D341Med (cell line): ENCODE results near the gene ANXA3.
"Not testable (repeated sequence)": the region's sequence is repeated elsewhere in the genome, so short reads cannot be mapped to it uniquely, and the experiment has no call there.

Experiments used
- DNase-seq: peaks from one replicate; pipeline ENCODE4 v3.0.0; 2012; ENCODE audit warnings: low spot score

The ANXA3 gene

GRCh38 chr4:78571804-78572203 is 20.2 kb downstream of the ANXA3 start:
- no peak for DNase-seq

GRCh38 chr4:78578674-78579425 is 27.3 kb downstream of the ANXA3 start:
- DNase-seq, result no peak

DNA sequence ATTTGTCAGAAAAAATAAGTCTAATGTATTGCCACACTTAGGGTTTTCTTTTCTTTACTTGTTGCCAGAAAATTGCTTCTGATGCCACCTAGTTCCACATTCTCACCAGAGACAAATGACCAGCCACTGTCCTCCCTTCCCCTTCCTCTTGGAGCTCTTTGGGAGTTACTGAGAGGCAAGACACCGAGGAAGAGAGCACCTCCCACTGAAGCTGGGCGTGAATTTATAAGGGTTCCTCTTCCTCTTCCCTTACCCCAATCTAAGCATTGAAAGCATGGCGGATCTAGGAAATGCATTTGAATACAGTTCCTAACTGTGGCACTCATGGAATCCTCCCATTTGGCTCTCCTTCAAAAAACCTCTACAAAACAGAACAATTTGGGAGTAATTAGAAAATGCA is 30.0 kb downstream of the ANXA3 start:
- DNase-seq, result no peak

GRCh38 chr4:78584863-78585547 is 33.4 kb downstream of the ANXA3 start:
- no peak for DNase-seq

- DNase-seq, result no peak
These were observed 34.1 kb downstream of the ANXA3 start for GRCh38 chr4:78585633-78586032.

DNA sequence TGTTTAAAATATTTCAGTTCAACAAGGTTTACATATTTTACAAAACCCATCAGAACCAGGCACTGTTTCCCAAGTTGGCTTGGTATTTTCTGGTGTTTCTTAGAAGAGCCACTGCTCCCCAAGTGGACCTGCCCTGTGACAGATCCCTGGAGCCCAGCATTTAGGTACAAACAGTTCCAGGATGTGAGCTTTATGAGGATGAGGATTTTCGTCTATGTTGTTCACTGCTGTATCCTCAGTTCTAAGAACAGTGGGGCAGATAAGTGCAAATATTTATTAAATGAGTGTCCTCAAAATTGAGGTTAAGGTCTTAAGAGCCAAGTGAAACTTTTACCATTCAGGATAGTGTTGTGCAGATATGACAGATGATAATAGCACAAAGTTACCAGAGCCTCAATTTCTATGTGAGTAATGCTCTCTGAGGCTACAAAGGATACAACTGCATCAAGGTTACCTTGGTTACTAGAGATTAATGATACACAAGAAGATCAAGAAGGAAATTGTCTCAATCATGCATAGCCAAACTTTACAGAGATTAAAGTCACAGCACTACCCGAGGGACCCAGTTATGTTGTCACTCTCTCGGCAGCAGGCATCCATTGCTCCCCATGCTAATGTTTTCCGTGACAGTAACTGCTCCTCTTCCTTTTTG is 37.5 kb downstream of the ANXA3 start:
- no peak for DNase-seq

DNA sequence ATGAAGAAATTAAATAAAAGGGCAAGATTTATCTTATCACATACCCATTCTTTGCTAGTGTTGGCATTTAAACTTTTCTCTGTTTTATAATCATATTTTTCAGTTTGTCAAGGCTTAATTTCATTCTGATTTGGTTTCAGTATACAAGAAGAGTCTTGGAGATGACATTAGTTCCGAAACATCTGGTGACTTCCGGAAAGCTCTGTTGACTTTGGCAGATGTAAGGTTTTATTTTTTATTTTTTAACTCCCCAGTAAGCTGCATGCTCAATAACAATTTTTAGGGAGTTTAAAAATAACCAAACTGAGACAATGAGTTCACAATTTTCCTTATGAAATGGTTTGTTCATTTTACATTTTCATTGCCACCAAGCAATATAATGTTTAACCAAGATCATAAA is 39.8 kb downstream of the ANXA3 start:
- no peak for DNase-seq

DNA sequence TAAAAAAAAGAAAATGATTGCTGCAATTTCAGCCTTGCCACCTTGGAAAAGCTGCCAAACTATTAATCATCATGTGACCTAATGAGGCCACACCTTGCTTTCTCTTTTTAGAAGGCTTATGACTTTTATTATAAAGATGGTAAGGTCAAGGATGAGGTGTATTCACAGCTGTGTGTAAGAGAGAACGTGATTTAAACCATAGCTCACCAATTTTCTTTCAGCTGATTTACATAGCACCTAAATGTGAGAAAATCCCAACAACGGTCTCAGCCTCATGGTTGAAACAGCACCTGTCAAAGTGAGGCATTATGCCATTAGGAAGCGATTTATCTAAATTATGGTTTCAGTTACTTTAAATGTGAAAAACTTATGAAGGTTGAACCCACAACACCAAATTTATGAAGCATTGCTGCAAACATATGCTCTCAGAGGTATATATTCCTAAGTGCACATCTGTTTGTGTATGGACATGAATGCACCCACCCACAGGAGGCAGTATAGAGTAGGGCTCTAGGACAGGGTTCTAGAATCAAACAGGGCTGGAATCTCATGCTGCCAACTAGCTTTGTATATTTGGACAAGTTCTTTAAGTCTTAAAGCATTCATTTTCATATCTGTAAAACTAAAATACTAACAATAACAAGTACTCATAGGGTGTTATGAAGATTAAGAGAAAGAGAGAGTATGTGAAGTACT is 40.7 kb downstream of the ANXA3 start:
- peak; percentile 35 for DNase-seq

GRCh38 chr4:78596111-78596742 is 44.7 kb downstream of the ANXA3 start:
- no peak for DNase-seq

GRCh38 chr4:78598431-78598830 is 46.9 kb downstream of the ANXA3 start:
- not testable (repeated sequence) for DNase-seq

GRCh38 chr4:78599147-78599546 is 47.6 kb downstream of the ANXA3 start:
- no peak for DNase-seq

DNA sequence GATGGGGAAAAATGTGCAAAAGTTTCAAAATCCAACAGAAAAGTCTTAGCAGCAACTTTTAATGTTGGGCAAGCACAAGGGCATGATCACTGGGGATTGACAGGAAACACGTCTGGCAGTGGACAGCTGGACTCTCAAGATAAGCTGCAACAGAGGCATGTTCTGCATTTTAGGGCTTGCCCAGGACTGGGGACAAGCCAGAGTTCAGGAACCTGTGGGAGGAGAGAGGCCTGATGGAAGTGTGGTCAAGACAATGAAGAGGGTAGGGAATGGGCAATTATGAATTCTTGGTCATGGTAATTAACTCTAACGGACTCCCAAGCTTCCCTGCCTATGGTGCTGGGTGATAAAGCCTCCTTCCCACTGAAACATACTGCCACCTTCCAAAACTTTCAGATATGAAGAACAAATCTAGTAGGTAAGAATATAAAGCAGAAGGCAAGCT is 48.4 kb downstream of the ANXA3 start:
- DNase-seq, result no peak

- no peak for DNase-seq
These were observed 49.4 kb downstream of the ANXA3 start for GRCh38 chr4:78601013-78601412.

GRCh38 chr4:78602334-78602733 is 50.8 kb downstream of the ANXA3 start:
- no peak for DNase-seq

DNA sequence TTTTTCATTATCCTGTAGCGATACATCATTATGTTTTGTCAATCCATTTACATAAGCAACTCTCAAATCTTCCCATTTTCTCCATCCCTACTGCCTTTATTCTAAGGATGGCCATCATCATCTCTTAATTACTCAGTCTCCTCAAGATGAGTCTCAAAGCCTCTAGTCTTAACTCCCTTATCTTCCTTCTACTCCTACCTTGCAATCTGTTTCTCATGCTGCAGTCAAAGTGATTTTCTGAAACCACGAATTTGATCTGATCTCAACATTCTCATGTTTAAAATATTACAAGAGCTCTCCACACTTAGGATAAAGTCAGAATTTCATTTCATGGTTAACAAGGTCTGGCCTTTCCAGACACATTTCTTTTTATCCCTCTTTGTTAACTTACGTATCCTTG is 51.8 kb downstream of the ANXA3 start:
- no peak for DNase-seq

GRCh38 chr4:78604988-78605387 is 53.4 kb downstream of the ANXA3 start:
- DNase-seq, result no peak

DNA sequence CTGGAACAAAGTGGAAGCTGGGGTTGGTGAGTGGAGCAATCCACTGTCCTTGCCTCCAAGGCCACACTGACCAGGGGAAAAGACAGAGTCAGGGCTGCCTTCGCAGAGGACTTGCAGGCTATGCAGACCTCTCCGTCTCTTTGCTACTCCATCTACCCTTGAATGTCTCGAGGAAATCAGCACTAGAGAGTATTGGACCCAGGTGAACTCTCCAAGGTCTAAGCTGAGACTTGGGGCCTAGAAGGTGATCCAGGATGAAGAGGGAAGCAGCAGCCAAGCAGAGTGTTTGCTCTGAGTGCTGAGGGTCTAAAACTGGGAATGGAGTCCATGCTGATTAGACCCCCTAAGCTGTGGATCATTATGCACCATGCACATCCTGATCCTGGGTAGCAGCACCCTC is 54.5 kb downstream of the ANXA3 start:
- DNase-seq, result no peak

GRCh38 chr4:78606530-78607095 is 55.0 kb downstream of the ANXA3 start:
- DNase-seq, result no peak

DNA sequence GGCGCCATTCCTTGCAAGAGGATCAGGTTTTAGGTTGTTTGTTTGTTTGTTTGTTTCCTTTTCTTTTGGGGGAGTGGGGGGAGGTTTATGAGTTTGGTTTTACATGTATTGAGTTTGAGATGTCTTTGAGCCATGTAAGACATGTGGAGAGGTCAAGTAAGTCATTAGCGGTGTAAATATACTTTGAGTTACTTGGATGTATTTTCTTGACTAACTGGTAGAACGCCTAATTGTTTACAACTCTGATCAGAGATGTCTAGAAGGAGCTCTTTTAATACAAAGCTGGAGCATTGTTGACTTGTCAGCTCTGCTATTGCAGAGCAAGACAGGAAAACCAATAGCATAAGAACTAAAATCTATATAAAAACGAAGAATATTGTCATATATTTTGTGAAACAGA is 57.1 kb downstream of the ANXA3 start:
- no peak for DNase-seq

- DNase-seq, result no peak
These were observed 58.0 kb downstream of the ANXA3 start for GRCh38 chr4:78609580-78609979.

- DNase-seq, result no peak
These were observed 59.1 kb downstream of the ANXA3 start for GRCh38 chr4:78610546-78611214.
